Measurements from ENCODE around the gene PTTG1IP.

Gene PTTG1IP

DNA sequence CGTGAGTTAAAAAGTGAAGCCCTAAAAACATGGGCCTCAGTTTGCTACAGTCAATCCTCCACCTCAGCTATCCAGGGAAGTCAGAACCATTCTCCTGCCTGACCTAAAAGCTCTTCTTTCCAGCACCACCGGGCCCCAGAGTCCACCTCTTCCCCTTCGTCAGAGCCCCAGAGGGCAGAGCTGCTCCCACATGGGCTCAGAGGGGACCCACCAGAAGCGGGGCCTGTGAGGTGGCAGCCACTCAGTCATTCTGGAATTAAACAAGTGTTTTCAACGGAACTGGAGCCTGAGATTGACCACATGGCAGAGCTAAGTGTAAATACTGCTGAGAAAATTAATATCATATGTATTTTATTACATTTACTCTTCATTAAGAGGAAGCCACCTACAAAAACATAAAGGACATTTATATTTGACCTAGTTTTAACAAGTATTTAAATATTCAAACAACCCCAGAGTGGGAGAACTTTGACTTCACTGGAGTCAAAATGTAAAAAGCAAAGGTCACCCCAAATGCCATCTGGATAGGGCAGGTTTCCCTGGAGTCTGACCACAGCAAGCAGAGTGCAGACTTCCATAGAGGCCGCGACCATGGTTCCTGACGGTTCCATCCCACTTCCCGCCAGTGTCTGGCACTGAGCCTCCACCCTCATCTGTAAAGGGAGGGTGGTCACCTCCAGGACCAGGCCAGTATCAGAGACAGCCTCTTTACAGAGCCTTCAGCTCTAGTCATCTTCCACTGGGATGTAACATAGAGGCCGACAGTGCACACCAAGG, 57.5 kb downstream of the PTTG1IP start:
- Histone ChIP-seq H3K14ac (ENCODE audit: low read length in 2 of 2) (no peak overlapping the region), H3K4me1 (ENCODE audit: control insufficient read depth, insufficient read depth, low read depth, low read length) (peaks cover 30% of the 10 kb centered on the region), H2BK15ac (ENCODE audit: low read depth, poor library complexity, severe bottlenecking) (no peak overlapping the region), H2AFZ (ENCODE audit: low read depth, low read length) (no peak overlapping the region), H2AK5ac (ENCODE audit: low read length, severe bottlenecking) (no peak overlapping the region), H2BK120ac (ENCODE audit: low read depth, low read length) (no peak overlapping the region), H3K4me3 (ENCODE audit: insufficient read depth in 1 of 2, low read depth in 1 of 2, low read length in 2 of 2) (peak overlapping the region in 1 of 2 experiments; percentile 62), H3K23ac (ENCODE audit: low read length in 2 of 2) (no peak overlapping the region), H3K27ac (ENCODE audit: low read length, poor library complexity, severe bottlenecking) (no peak overlapping the region), H3K9me3 (ENCODE audit: control insufficient read depth, low read length) (peaks cover 8% of the 10 kb centered on the region), H3K18ac (ENCODE audit: low read depth in 1 of 2, low read length in 2 of 2) (no peak overlapping the region), H2BK12ac (ENCODE audit: low read length in 2 of 2) (no peak overlapping the region), H2BK5ac (ENCODE audit: low read depth, low read length, poor library complexity, severe bottlenecking) (no peak overlapping the region), H3K4ac (ENCODE audit: low read depth in 1 of 2, low read length in 2 of 2) (no peak overlapping the region), H4K91ac (ENCODE audit: low read length) (no peak overlapping the region), H3K4me2 (ENCODE audit: low read length, poor library complexity, severe bottlenecking) (no peak overlapping the region), H3K27me3 (ENCODE audit: control insufficient read depth in 1 of 2, insufficient read depth in 1 of 2, low read length in 2 of 2) (no peaks in the 10 kb centered on the region), H3K79me1 (replicated peaks; ENCODE audit: low read length, poor library complexity, severe bottlenecking) (peaks cover 35% of the 10 kb centered on the region), H3K36me3 (ENCODE audit: control insufficient read depth in 1 of 2, insufficient read depth in 2 of 2, low read depth in 1 of 2, low read length in 2 of 2) (peaks cover 20 to 41% of the 10 kb centered on the region in 2 experiments), H3K9ac (ENCODE audit: low read length) (peak overlapping the region; percentile 8), H4K8ac (ENCODE audit: low read length) (no peak overlapping the region)
- DNase-seq, result peak; percentile 9
- WGBS, result 90% methylated on average over 9 of the region's 10 CpGs

- H2AFZ ChIP-seq (ENCODE audit: low read depth, low read length), result no peak overlapping the region
- H3K4me1 ChIP-seq (ENCODE audit: control insufficient read depth, insufficient read depth, low read depth, low read length), result peaks cover 33% of the 10 kb centered on the region
- H2BK120ac ChIP-seq (ENCODE audit: low read depth, low read length), result no peak overlapping the region
- peaks cover 28 to 49% of the 10 kb centered on the region in 2 experiments for H3K36me3 ChIP-seq (ENCODE audit: control insufficient read depth in 1 of 2, insufficient read depth in 2 of 2, low read depth in 1 of 2, low read length in 2 of 2)
- peaks cover 43% of the 10 kb centered on the region for H3K79me1 ChIP-seq (replicated peaks; ENCODE audit: low read length, poor library complexity, severe bottlenecking)
- no peak overlapping the region for H2BK5ac ChIP-seq (ENCODE audit: low read depth, low read length, poor library complexity, severe bottlenecking)
- H3K27ac ChIP-seq (ENCODE audit: low read length, poor library complexity, severe bottlenecking), result no peak overlapping the region
- H3K18ac ChIP-seq (ENCODE audit: low read depth in 1 of 2, low read length in 2 of 2), result no peak overlapping the region
- H2AK5ac ChIP-seq (ENCODE audit: low read length, severe bottlenecking), result no peak overlapping the region
- peak overlapping the region in 1 of 2 experiments; percentile 38 for H3K4me3 ChIP-seq (ENCODE audit: insufficient read depth in 1 of 2, low read depth in 1 of 2, low read length in 2 of 2)
- H3K23ac ChIP-seq (ENCODE audit: low read length in 2 of 2), result no peak overlapping the region
- no peak overlapping the region for H2BK15ac ChIP-seq (ENCODE audit: low read depth, poor library complexity, severe bottlenecking)
- no peak overlapping the region for H2BK12ac ChIP-seq (ENCODE audit: low read length in 2 of 2)
- H3K27me3 ChIP-seq (ENCODE audit: control insufficient read depth in 1 of 2, insufficient read depth in 1 of 2, low read length in 2 of 2), result no peaks in the 10 kb centered on the region
- H3K9me3 ChIP-seq (ENCODE audit: control insufficient read depth, low read length), result peaks cover 8% of the 10 kb centered on the region
- H4K91ac ChIP-seq (ENCODE audit: low read length), result no peak overlapping the region
- DNase-seq, result no peak
- 93% methylated on average over 8 of the region's 8 CpGs for WGBS
- peak overlapping the region in 1 of 2 experiments; percentile 28 for H3K14ac ChIP-seq (ENCODE audit: low read length in 2 of 2)
- no peak overlapping the region for H3K4ac ChIP-seq (ENCODE audit: low read depth in 1 of 2, low read length in 2 of 2)
- no peak overlapping the region for H3K4me2 ChIP-seq (ENCODE audit: low read length, poor library complexity, severe bottlenecking)
- H3K9ac ChIP-seq (ENCODE audit: low read length), result peak overlapping the region; percentile 70
- no peak overlapping the region for H4K8ac ChIP-seq (ENCODE audit: low read length)
Observed at GRCh38 chr21:44815225-44815624, 58.3 kb downstream of the PTTG1IP start.

- no peak for DNase-seq
- Histone ChIP-seq H3K4ac (ENCODE audit: low read depth in 1 of 2, low read length in 2 of 2) (no peak overlapping the region), H3K79me1 (replicated peaks; ENCODE audit: low read length, poor library complexity, severe bottlenecking) (peaks cover 50% of the 10 kb centered on the region), H3K27me3 (ENCODE audit: control insufficient read depth in 1 of 2, insufficient read depth in 1 of 2, low read length in 2 of 2) (no peaks in the 10 kb centered on the region), H2AK5ac (ENCODE audit: low read length, severe bottlenecking) (no peak overlapping the region), H3K36me3 (ENCODE audit: control insufficient read depth in 1 of 2, insufficient read depth in 2 of 2, low read depth in 1 of 2, low read length in 2 of 2) (peaks cover 35 to 56% of the 10 kb centered on the region in 2 experiments), H3K4me3 (ENCODE audit: insufficient read depth in 1 of 2, low read depth in 1 of 2, low read length in 2 of 2) (peak overlapping the region in 1 of 2 experiments; percentile 38), H2BK15ac (ENCODE audit: low read depth, poor library complexity, severe bottlenecking) (no peak overlapping the region), H3K4me2 (ENCODE audit: low read length, poor library complexity, severe bottlenecking) (no peak overlapping the region), H3K23ac (ENCODE audit: low read length in 2 of 2) (no peak overlapping the region), H3K4me1 (ENCODE audit: control insufficient read depth, insufficient read depth, low read depth, low read length) (peaks cover 33% of the 10 kb centered on the region), H2BK5ac (ENCODE audit: low read depth, low read length, poor library complexity, severe bottlenecking) (no peak overlapping the region), H3K14ac (ENCODE audit: low read length in 2 of 2) (no peak overlapping the region), H4K8ac (ENCODE audit: low read length) (no peak overlapping the region), H4K91ac (ENCODE audit: low read length) (no peak overlapping the region), H3K27ac (ENCODE audit: low read length, poor library complexity, severe bottlenecking) (no peak overlapping the region), H2BK12ac (ENCODE audit: low read length in 2 of 2) (no peak overlapping the region), H3K9me3 (ENCODE audit: control insufficient read depth, low read length) (peaks cover 4% of the 10 kb centered on the region), H2BK120ac (ENCODE audit: low read depth, low read length) (no peak overlapping the region), H3K9ac (ENCODE audit: low read length) (peak overlapping the region; percentile 70), H2AFZ (ENCODE audit: low read depth, low read length) (no peak overlapping the region), H3K18ac (ENCODE audit: low read depth in 1 of 2, low read length in 2 of 2) (no peak overlapping the region)
- WGBS, result 91% methylated on average over 8 of the region's 11 CpGs
Observed at GRCh38 chr21:44814498-44815023, 58.9 kb downstream of the PTTG1IP start.

GRCh38 chr21:44813727-44814126, 59.8 kb downstream of the PTTG1IP start:
- Histone ChIP-seq H2BK5ac (ENCODE audit: low read depth, low read length, poor library complexity, severe bottlenecking) (no peak overlapping the region), H3K4me2 (ENCODE audit: low read length, poor library complexity, severe bottlenecking) (no peak overlapping the region), H3K14ac (ENCODE audit: low read length in 2 of 2) (no peak overlapping the region), H3K79me1 (replicated peaks; ENCODE audit: low read length, poor library complexity, severe bottlenecking) (peaks cover 56% of the 10 kb centered on the region), H3K4me3 (ENCODE audit: insufficient read depth in 1 of 2, low read depth in 1 of 2, low read length in 2 of 2) (no peak overlapping the region), H4K8ac (ENCODE audit: low read length) (no peak overlapping the region), H3K36me3 (ENCODE audit: control insufficient read depth in 1 of 2, insufficient read depth in 2 of 2, low read depth in 1 of 2, low read length in 2 of 2) (peaks cover 43 to 61% of the 10 kb centered on the region in 2 experiments), H2BK12ac (ENCODE audit: low read length in 2 of 2) (no peak overlapping the region), H3K9me3 (ENCODE audit: control insufficient read depth, low read length) (no peaks in the 10 kb centered on the region), H2BK120ac (ENCODE audit: low read depth, low read length) (no peak overlapping the region), H2AFZ (ENCODE audit: low read depth, low read length) (no peak overlapping the region), H4K91ac (ENCODE audit: low read length) (no peak overlapping the region), H2AK5ac (ENCODE audit: low read length, severe bottlenecking) (no peak overlapping the region), H3K4me1 (ENCODE audit: control insufficient read depth, insufficient read depth, low read depth, low read length) (peaks cover 33% of the 10 kb centered on the region), H3K4ac (ENCODE audit: low read depth in 1 of 2, low read length in 2 of 2) (no peak overlapping the region), H3K27me3 (ENCODE audit: control insufficient read depth in 1 of 2, insufficient read depth in 1 of 2, low read length in 2 of 2) (no peaks in the 10 kb centered on the region), H3K18ac (ENCODE audit: low read depth in 1 of 2, low read length in 2 of 2) (no peak overlapping the region), H3K23ac (ENCODE audit: low read length in 2 of 2) (no peak overlapping the region), H3K27ac (ENCODE audit: low read length, poor library complexity, severe bottlenecking) (no peak overlapping the region), H2BK15ac (ENCODE audit: low read depth, poor library complexity, severe bottlenecking) (no peak overlapping the region), H3K9ac (ENCODE audit: low read length) (peak overlapping the region; percentile 70)
- WGBS, result 98% methylated on average over 18 of the region's 18 CpGs
- DNase-seq, result no peak
